ENCODE measurements around the gene CT45A2.
"Not testable (repeated sequence)": the region's sequence is repeated elsewhere in the genome, so short reads cannot be mapped to it uniquely, and the experiment has no call there.

CT45A2 gene

GRCh38 chrX:135819912-135820311 is at the start of gene CT45A2:
CT45A2 (minus strand) TSS chrX:135820012; CDS start chrX:135816265, 3,747 bp downstream.
- not testable (repeated sequence) for DNase-seq (ENCODE audit: low spot score)

GRCh38 chrX:135854438-135854837 is 34.6 kb upstream of the CT45A2 start, which contains the start of gene CT45A8:
CT45A8 (minus strand) TSS chrX:135854538; CDS start chrX:135850783, 3,755 bp downstream.
- not testable (repeated sequence) for DNase-seq (ENCODE audit: low spot score)

- DNase-seq (ENCODE audit: low spot score) = not testable (repeated sequence)
Measured at GRCh38 chrX:135837180-135837579, 17.4 kb upstream of the CT45A2 start, which contains the start of gene CT45A7. CT45A7 (minus strand) TSS chrX:135837280; CDS start chrX:135833533, 3,747 bp downstream.

GRCh38 chrX:135802687-135803086 is 17.1 kb downstream of the CT45A2 start, which contains the start of gene CT45A6:
CT45A6 (minus strand) TSS chrX:135802787; CDS start chrX:135798993, 3,794 bp downstream.
- not testable (repeated sequence) for DNase-seq (ENCODE audit: low spot score)

GRCh38 chrX:135785403-135785802 is 34.4 kb downstream of the CT45A2 start, which contains the start of gene CT45A5:
CT45A5 (minus strand) TSS chrX:135785503; CDS start chrX:135781729, 3,774 bp downstream.
- DNase-seq (ENCODE audit: low spot score) = not testable (repeated sequence)

DNA sequence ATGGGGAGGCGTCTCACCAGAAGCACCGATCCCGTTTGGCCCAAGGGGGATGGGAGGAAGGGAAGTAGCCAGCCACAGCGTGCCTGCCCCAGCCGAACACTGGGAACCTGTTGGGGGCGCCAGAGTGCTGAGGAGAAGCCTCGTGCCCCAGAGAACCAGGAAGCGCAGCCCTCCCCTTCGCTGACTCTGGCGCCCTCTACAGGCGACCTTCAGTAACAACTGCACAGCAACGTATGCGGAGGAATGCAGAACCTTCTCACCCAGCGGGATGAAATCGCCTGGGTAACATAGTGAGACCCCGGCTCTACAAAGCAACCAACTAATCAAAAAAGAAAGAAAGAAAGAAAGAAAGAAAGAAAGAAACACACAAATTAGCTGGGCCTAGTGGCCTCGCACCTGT is 51.7 kb downstream of the CT45A2 start, which contains the start of gene CT45A3:
Gene CT45A3 (minus strand): TSS at position 101 of the 400 bp plus-strand sequence. CDS start 3,747 bp downstream, outside the sequence.
- not testable (repeated sequence) for DNase-seq (ENCODE audit: low spot score)
